SU-DHL-6 (cell line): ENCODE results near the gene EPAS1.

Source experiments
- CTCF ChIP-seq: fragments of 200-600 bp; sonication (generic); IDR thresholded peaks from one replicate; pipeline ENCODE4 v1.5.1; 2017; ENCODE audit warnings: antibody characterized with exemption, mild to moderate bottlenecking, low read length, moderate library complexity; ENCODE audit not compliant: insufficient read depth, poor library complexity, severe bottlenecking
- EZH2phosphoT487 ChIP-seq: fragments of 200-600 bp; sonication (generic), shearing (Covaris generic); conservative IDR thresholded peaks from 2 replicates; pipeline ENCODE4 v1.6.1; 2018; ENCODE audit warnings: mild to moderate bottlenecking, antibody characterized with exemption, low read length, moderate library complexity, mixed read lengths

- no peak for TF ChIP-seq CTCF
- TF ChIP-seq EZH2phosphoT487: no peak
Measured at GRCh38 chr2:46258937-46259776, 38.0 kb upstream of the EPAS1 start.
